BLaER1 treated with 17β-estradiol and CSF1 and Interleukin-3, amounts not matched to agents 10 nM and 100 nM (cell line): ENCODE data around the gene ABCA12.

Source experiments
- H3K27ac ChIP-seq, 11 experiments: shearing (Covaris generic); formaldehyde crosslinking; 2 replicates each; pipeline ENCODE4 v1.8.1; 2022
- H3K27me3 ChIP-seq, 11 experiments: shearing (Covaris generic); formaldehyde crosslinking; 2 replicates each; pipeline ENCODE4 v1.8.1; 2022
- H3K36me3 ChIP-seq, 11 experiments: shearing (Covaris generic); formaldehyde crosslinking; 2 replicates each; pipeline ENCODE4 v1.8.1; 2022
- H3K4me1 ChIP-seq, 10 experiments: shearing (Covaris generic); formaldehyde crosslinking; 2 replicates each; pipeline ENCODE4 v1.8.1; 2022
- H3K4me2 ChIP-seq, 11 experiments: shearing (Covaris generic); formaldehyde crosslinking; 2 replicates each; pipeline ENCODE4 v1.8.1; 2022
- H3K4me3 ChIP-seq, 10 experiments: shearing (Covaris generic); formaldehyde crosslinking; 2 replicates each; pipeline ENCODE4 v1.8.1; 2022
- H3K9ac ChIP-seq, 11 experiments: shearing (Covaris generic); formaldehyde crosslinking; 2 replicates each; pipeline ENCODE4 v1.8.1; 2022
- H3K9me3 ChIP-seq, 11 experiments: shearing (Covaris generic); formaldehyde crosslinking; replicated peaks in 1 of 11; 2 replicates each; pipeline ENCODE4 v1.8.1; 2022
- H4K20me1 ChIP-seq, 11 experiments: shearing (Covaris generic); formaldehyde crosslinking; 2 replicates each; pipeline ENCODE4 v1.8.1; 2022
- Cebpa-rat ChIP-seq, 11 experiments: shearing (Covaris generic); IDR thresholded peaks; 2 replicates each; pipeline ENCODE4 v1.8.1; 2022

ABCA12 gene

DNA sequence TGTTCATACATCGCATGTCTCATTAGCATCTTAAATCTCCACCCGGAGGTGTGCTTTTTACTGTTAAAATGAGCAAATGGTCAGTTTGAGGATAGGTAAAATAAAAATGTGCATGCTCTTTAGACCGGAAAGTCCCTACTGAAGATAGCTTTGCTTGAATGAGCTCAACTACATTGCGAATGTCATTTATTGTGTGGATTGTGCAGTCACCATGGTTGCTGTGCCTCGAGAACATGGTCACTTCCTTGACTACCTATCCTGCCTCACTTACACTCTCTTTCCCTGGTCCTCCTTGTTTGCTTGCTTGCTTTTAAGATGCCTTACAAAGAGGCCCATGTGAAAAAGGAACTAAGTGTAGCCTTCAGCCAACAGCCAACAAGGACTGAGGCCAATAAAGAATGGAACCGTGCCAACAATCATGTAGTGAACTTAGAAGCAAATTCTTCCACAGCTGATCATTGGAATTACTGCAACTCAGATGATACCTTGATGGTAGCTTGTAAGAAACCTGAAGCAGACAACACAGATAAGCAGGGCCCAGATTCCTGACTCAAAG is 256.7 kb downstream of the ABCA12 start:
- H3K4me2 ChIP-seq, result no peak overlapping the region
- no peaks in the 10 kb centered on the region for H3K36me3 ChIP-seq

More for the DNA sequence above, 256.7 kb downstream of the ABCA12 start:
- no peak overlapping the region for H3K9ac ChIP-seq
- TF ChIP-seq Cebpa-rat (IDR thresholded peaks at IDR 0.05), result no peak
- no peak overlapping the region for H3K27ac ChIP-seq
- H3K4me3 ChIP-seq, result no peak overlapping the region
- H3K27me3 ChIP-seq, result no peaks in the 10 kb centered on the region
- H4K20me1 ChIP-seq, result no peaks in the 10 kb centered on the region
- H3K4me1 ChIP-seq, result no peaks in the 10 kb centered on the region
- H3K9me3 ChIP-seq, result peaks cover 0 to 6% (median 0%) of the 10 kb centered on the region in 11 experiments; a peak in 2 of 22 replicates
